Type B pancreatic cell (in vitro differentiated cells): ENCODE data around the gene NDUFA6. TPM values are rescaled to one million over a fixed set of nuclear protein-coding genes. Genes with fewer than 3 reads are reported as not detected.
"Not testable (repeated sequence)": the region's sequence is repeated elsewhere in the genome, so short reads cannot be mapped to it uniquely, and the experiment has no call there.

Experiments used
- DNase-seq: peaks from one replicate; pipeline ENCODE4 v3.0.0; 2021; ENCODE audit warnings: mixed read lengths; ENCODE audit not compliant: unreplicated experiment; ENCODE audit errors: extremely low spot score
- H3K27ac Mint-ChIP-seq: 2 replicates; pipeline ENCODE4 v1.8.0; 2021; ENCODE audit warnings: mild to moderate bottlenecking, mixed read lengths
- H3K27me3 Mint-ChIP-seq: 2 replicates; pipeline ENCODE4 v1.8.0; 2021; ENCODE audit warnings: mixed read lengths
- H3K36me3 Mint-ChIP-seq: 2 replicates; pipeline ENCODE4 v1.8.0; 2021; ENCODE audit warnings: mixed read lengths
- H3K4me1 Mint-ChIP-seq: one replicate; pipeline ENCODE4 v1.8.0; 2021; ENCODE audit warnings: mixed read lengths; ENCODE audit not compliant: unreplicated experiment
- H3K4me3 Mint-ChIP-seq: 2 replicates; pipeline ENCODE4 v1.8.0; 2021; ENCODE audit warnings: mild to moderate bottlenecking, mixed read lengths
- H3K9me3 Mint-ChIP-seq: 2 replicates; pipeline ENCODE4 v1.8.0; 2021; ENCODE audit warnings: mixed read lengths
- CTCF ChIP-seq: fragments of 200-600 bp; sonication (generic); conservative IDR thresholded peaks from 2 replicates; pipeline ENCODE4 v1.5.0; 2021; ENCODE audit warnings: antibody characterized with exemption, mild to moderate bottlenecking
- long read RNA-seq: library from polyadenylated mRNA; unstranded; transcript quantifications from one replicate; pipeline ENCODE4 v2.0.0, GENCODE V29; 2020
- total RNA-seq: library from RNA; stranded (reverse); gene quantifications from 2 replicates; pipeline ENCODE4 v1.2.1, GENCODE V29; 2021; ENCODE audit warnings: low replicate concordance

The NDUFA6 gene
- 93.9 and 109 TPM in 2 replicates for total RNA-seq
- long read RNA-seq, transcript NDUFA6-202 (3 exons, 1,256 nt), result major isoform, 123 of 125 reads
- long read RNA-seq, partial matches to known transcripts, result 0 of 125 reads
- long read RNA-seq, other reads (novel, unspliced or antisense), result 2 of 125 reads

GRCh38 chr22:42090596-42091454, at the start of gene NDUFA6:
Gene NDUFA6, minus strand, starts transcription at chr22:42090772. Its CDS starts 28 bp downstream, at chr22:42090744.
- Mint-ChIP-seq H3K9me3 (peaks cover 5% of the 10 kb centered on the region), H3K4me1 (peaks cover 8% of the 10 kb centered on the region), H3K4me3 (peak within 1 kb of the TSS; percentile 99), H3K27ac (peak within 1 kb of the TSS; percentile 100), H3K27me3 (no peaks in the 10 kb centered on the region), H3K36me3 (peaks cover 25% of the 10 kb centered on the region)
- TF ChIP-seq CTCF, result peak; percentile 90
- peak; percentile 98 for DNase-seq

- DNase-seq, H3K9me3 Mint-ChIP-seq, H3K4me3 Mint-ChIP-seq, H3K4me1 Mint-ChIP-seq, H3K27me3 Mint-ChIP-seq, H3K27ac Mint-ChIP-seq, H3K36me3 Mint-ChIP-seq: not testable (repeated sequence)
Observed at GRCh38 chr22:42140153-42140552, 49.6 kb upstream of the NDUFA6 start.

GRCh38 chr22:42139508-42139907, 48.9 kb upstream of the NDUFA6 start:
- not testable (repeated sequence) for H3K36me3 Mint-ChIP-seq, H3K4me1 Mint-ChIP-seq, H3K9me3 Mint-ChIP-seq, DNase-seq, H3K27me3 Mint-ChIP-seq, H3K4me3 Mint-ChIP-seq, H3K27ac Mint-ChIP-seq

GRCh38 chr22:42138972-42139371, 48.4 kb upstream of the NDUFA6 start:
- H3K4me3 Mint-ChIP-seq, result no peak overlapping the region
- DNase-seq, result no peak
- H3K4me1 Mint-ChIP-seq, result no peaks in the 10 kb centered on the region
- no peak overlapping the region for H3K27ac Mint-ChIP-seq
- H3K36me3 Mint-ChIP-seq, result no peaks in the 10 kb centered on the region
- H3K9me3 Mint-ChIP-seq, result no peaks in the 10 kb centered on the region
- no peaks in the 10 kb centered on the region for H3K27me3 Mint-ChIP-seq
- TF ChIP-seq CTCF, result no peak

- TF ChIP-seq CTCF, result no peak
- DNase-seq, result no peak
- no peak overlapping the region for H3K27ac Mint-ChIP-seq
- H3K9me3 Mint-ChIP-seq, result no peaks in the 10 kb centered on the region
- H3K27me3 Mint-ChIP-seq, result no peaks in the 10 kb centered on the region
- H3K4me3 Mint-ChIP-seq, result no peak overlapping the region
- H3K4me1 Mint-ChIP-seq, result no peaks in the 10 kb centered on the region
- no peaks in the 10 kb centered on the region for H3K36me3 Mint-ChIP-seq
Observed at GRCh38 chr22:42138122-42138770, 47.7 kb upstream of the NDUFA6 start.

GRCh38 chr22:42135688-42136087, 45.1 kb upstream of the NDUFA6 start:
- H3K36me3 Mint-ChIP-seq, H3K4me1 Mint-ChIP-seq, H3K9me3 Mint-ChIP-seq, DNase-seq, H3K4me3 Mint-ChIP-seq, H3K27me3 Mint-ChIP-seq, H3K27ac Mint-ChIP-seq: not testable (repeated sequence)
